ENCODE data around the gene SPNS2. TPM values are rescaled to one million over a fixed set of nuclear protein-coding genes. Genes with fewer than 3 reads are reported as not detected.

SPNS2 gene
- total RNA-seq, 3 donors from 2014 or later = 0.33 to 0.47 (median 0.46) TPM

DNA sequence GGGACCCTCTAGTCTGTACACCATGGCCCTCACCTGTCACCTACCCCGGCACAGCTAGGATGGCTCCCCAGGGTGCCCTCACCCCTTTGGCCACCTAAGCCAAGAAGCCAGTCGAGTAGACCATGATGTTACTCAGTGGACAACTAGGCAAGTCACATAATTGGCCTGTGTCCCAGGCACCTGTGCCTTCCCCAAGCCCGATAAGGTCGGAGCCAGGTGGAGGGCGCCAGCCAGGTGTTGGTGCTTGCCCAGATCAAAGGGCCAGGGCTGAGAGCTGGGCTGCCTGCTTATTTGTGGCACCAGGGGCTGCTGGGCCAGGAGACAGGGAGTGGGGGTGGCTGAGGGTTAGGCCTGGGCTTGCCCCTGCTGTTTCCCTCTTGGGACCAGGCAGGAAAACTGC lies 16.8 kb downstream of the SPNS2 start:
- H3K36me3 Mint-ChIP-seq (ENCODE audit: insufficient read depth) = no peaks in the 10 kb centered on the region
- H3K27me3 Mint-ChIP-seq (ENCODE audit: low read depth) = no peaks in the 10 kb centered on the region
- no peak for ATAC-seq
- H3K9me3 Mint-ChIP-seq = no peaks in the 10 kb centered on the region
- DNase-seq = no peak
- H3K4me1 Mint-ChIP-seq (ENCODE audit: low read depth) = no peaks in the 10 kb centered on the region
- H3K4me3 Mint-ChIP-seq = no peak overlapping the region

DNA sequence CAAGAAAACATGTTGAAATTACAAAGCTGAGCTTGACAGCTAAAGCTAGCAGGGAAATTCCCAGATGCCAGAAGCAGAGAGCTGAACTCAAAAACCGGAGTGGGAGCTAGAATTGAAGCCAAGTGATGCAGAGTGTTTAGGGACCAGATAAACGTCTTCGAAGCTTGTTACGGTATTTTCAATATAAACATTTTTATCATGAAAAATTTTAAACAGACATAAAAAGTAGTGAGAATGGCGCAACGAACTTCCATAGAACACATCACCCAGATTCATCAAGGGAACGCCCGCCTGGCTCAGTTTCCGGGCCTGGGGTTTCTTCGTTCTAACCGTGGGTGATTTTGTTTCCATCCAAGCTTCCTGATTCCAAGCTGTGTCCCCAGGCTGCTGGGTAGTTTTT lies 18.1 kb downstream of the SPNS2 start:
- H3K4me3 Mint-ChIP-seq = no peak overlapping the region
- DNase-seq (no peak), ATAC-seq (no peak)
- H3K4me1 Mint-ChIP-seq (ENCODE audit: low read depth) = no peaks in the 10 kb centered on the region
- no peaks in the 10 kb centered on the region for H3K9me3 Mint-ChIP-seq
- no peaks in the 10 kb centered on the region for H3K27me3 Mint-ChIP-seq (ENCODE audit: low read depth)
- H3K36me3 Mint-ChIP-seq (ENCODE audit: insufficient read depth) = no peaks in the 10 kb centered on the region

DNA sequence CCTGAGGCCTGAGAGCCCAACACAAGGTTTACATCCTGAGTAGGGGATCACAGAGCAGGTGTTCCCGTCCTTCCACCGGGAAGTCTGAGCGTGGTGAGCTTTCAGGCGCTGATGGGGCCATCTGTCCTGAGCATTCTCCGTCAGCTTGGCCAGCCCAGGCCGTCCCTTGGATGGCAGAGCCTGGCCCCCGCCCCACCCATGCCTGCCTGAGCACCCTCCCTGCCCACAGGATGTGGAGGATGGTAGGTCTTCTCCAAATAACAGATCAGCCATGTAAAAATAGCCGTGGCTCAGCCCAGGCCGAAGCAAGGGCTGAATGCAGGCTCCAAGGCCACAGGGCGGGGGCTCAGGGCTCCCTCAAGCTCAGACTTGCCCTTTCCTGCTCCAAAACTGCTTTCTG lies 20.2 kb downstream of the SPNS2 start:
- no peak for ATAC-seq

DNA sequence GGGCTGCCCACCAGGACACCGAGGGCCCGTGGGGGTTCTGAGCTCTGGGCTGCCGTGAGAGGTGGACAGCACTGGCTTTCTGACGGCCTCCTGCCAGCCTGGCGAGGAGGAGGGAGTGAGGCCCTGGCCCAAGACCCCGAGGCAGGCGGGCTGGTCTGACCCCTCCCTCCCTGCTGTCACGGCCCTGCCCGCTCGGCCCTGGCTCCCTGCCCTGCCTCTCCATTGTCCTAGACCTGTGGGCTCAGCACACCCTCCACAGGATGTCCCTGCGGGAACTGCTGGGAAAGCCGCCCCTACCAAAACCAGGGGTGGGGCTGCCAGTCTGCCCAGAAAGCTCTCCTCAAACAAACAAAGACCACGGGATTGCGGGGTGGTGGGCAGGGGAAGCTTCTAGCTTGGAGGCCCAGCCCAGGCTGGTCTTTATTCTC lies 20.7 kb downstream of the SPNS2 start:
- H3K4me3 Mint-ChIP-seq = no peak overlapping the region
- no peaks in the 10 kb centered on the region for H3K36me3 Mint-ChIP-seq (ENCODE audit: insufficient read depth)
- no peaks in the 10 kb centered on the region for H3K27me3 Mint-ChIP-seq (ENCODE audit: low read depth)
- DNase-seq (no peak), ATAC-seq (no peak)
- H3K4me1 Mint-ChIP-seq (ENCODE audit: low read depth) = no peaks in the 10 kb centered on the region
- H3K9me3 Mint-ChIP-seq = no peaks in the 10 kb centered on the region

More for the DNA sequence above, 20.2 kb downstream of the SPNS2 start:
- Mint-ChIP-seq H3K9me3 (no peaks in the 10 kb centered on the region), H3K4me1 (ENCODE audit: low read depth) (no peaks in the 10 kb centered on the region), H3K36me3 (ENCODE audit: insufficient read depth) (no peaks in the 10 kb centered on the region), H3K4me3 (no peak overlapping the region), H3K27me3 (ENCODE audit: low read depth) (no peaks in the 10 kb centered on the region)
- DNase-seq = no peak

DNA sequence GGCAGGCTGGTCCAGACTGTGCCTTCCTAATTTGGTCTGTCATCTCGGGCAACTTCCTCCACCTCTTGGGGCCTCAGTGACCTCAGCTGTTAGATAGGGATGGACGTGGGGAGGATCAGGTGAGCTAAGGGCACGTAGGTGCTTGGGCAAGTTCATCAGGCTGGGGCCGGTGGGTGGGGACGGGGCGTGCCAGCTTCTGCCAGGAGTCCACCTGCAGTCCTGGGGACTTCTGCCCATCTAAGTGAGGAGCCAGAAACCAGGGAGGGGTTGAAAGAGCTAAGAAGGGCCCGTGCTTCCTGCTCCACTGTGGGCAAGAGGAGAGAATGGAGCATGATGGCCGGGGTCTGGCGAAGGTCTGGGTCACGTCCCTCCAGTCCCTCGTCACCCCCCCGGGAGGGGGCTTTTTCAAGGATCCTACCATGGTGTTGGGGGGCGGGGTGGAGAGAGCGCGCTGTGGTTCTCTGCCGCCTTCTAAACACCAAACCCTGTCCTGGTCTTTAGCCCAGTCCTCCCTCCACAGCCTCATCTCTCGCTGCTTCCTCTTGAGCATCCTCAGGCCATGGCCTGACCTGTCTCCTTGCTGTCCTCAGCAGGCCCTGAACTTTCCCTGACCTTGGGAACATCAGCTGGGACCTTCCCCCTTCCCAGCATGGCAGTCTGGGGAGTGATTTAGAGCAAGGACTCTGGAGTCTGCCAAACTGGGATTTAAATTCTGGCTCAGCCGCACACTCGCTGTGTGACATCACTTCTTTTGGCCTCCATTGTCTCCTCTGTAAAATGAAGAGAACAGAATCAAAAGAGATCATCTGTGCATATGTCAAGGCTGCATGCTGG lies 21.6 kb downstream of the SPNS2 start:
- H3K4me1 Mint-ChIP-seq (ENCODE audit: low read depth) = no peaks in the 10 kb centered on the region
- DNase-seq = no peak
- H3K36me3 Mint-ChIP-seq (ENCODE audit: insufficient read depth) = no peaks in the 10 kb centered on the region
- no peaks in the 10 kb centered on the region for H3K27me3 Mint-ChIP-seq (ENCODE audit: low read depth)
- H3K9me3 Mint-ChIP-seq = no peaks in the 10 kb centered on the region
- ATAC-seq = no peak
- H3K4me3 Mint-ChIP-seq = no peak overlapping the region

DNA sequence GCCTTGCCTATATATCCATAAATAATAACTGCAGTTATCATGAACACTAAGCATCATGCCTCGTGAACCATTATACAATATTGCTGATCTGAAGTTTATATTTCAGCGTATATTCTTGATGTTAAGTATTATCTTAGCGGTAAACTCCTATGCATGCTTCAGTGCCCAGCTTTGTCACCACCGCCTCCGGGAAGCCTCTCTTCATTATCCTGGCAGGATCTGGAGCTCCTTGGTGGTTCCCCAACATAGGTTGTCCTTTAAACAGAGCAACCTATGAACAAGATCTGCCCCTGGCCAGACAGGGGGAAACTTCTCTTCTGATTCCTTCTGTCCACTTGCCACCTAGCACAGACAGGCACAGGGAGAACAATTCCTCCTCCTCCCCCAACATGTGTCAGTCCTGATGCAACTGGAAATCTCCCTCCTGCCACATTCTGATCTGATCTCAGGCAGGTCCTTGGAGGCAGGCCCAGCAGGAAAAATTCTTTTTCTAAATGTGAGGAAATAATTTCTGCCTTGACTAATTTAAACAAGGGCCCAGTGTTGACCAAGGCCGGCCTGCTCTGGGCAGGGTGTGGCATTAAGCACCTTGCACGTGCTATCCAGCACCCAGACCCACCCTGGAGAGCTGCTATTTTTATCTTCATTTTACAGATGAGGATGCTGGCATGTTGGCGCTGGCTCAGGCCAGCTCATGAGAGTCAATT lies 22.4 kb downstream of the SPNS2 start:
- ATAC-seq = no peak
- Mint-ChIP-seq H3K4me1 (ENCODE audit: low read depth) (no peaks in the 10 kb centered on the region), H3K27me3 (ENCODE audit: low read depth) (no peaks in the 10 kb centered on the region), H3K9me3 (no peaks in the 10 kb centered on the region), H3K4me3 (no peak overlapping the region), H3K36me3 (ENCODE audit: insufficient read depth) (no peaks in the 10 kb centered on the region)
- DNase-seq = no peak

DNA sequence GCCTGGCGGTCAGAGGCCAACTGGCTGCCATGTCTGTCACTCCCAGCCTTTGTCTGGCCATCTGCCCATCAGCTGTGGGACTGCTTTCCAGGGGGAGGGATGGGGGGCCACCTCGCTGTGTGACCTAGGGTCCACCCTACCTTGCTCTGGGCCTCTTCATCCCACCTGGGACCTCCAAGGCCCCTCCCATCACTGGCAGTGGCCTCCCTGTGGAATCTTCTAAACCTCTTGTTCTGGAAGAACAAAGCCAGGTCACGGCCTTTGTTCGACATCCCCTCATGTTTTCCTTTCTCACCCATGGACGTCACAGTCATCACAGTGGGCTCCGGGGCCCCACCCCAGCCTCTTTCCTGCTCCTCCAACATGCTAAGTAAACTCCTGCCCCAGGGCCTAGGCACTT lies 24.0 kb downstream of the SPNS2 start:
- no peaks in the 10 kb centered on the region for H3K27me3 Mint-ChIP-seq (ENCODE audit: low read depth)
- no peak for DNase-seq
- no peaks in the 10 kb centered on the region for H3K9me3 Mint-ChIP-seq

DNA sequence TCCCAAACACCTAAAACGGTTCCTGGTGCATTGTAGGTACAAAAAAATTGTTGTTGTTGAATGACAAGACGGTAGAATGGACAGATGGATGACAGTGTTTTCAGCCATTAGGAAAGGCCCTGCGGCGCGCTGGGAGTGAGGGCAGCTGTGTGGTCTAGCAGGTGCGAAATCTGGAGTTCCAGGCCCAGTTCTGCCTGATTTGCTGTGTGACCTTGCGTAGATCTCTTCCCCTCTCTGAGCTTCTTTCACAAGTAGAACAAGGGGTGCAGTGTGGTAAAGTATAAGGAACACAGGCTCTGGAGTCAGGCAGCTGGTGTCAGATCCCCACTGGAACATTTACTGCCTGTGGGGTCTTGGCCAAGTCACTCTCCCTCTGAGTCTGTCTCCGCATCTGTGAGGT lies 25.3 kb downstream of the SPNS2 start:
- ATAC-seq (no peak), DNase-seq (no peak)
- Mint-ChIP-seq H3K4me3 (no peak overlapping the region), H3K9me3 (no peaks in the 10 kb centered on the region), H3K36me3 (ENCODE audit: insufficient read depth) (no peaks in the 10 kb centered on the region), H3K27me3 (ENCODE audit: low read depth) (no peaks in the 10 kb centered on the region), H3K4me1 (ENCODE audit: low read depth) (no peaks in the 10 kb centered on the region)

More for the DNA sequence above, 24.0 kb downstream of the SPNS2 start:
- Mint-ChIP-seq H3K36me3 (ENCODE audit: insufficient read depth) (no peaks in the 10 kb centered on the region), H3K4me3 (no peak overlapping the region), H3K4me1 (ENCODE audit: low read depth) (no peaks in the 10 kb centered on the region)
- no peak for ATAC-seq

DNA sequence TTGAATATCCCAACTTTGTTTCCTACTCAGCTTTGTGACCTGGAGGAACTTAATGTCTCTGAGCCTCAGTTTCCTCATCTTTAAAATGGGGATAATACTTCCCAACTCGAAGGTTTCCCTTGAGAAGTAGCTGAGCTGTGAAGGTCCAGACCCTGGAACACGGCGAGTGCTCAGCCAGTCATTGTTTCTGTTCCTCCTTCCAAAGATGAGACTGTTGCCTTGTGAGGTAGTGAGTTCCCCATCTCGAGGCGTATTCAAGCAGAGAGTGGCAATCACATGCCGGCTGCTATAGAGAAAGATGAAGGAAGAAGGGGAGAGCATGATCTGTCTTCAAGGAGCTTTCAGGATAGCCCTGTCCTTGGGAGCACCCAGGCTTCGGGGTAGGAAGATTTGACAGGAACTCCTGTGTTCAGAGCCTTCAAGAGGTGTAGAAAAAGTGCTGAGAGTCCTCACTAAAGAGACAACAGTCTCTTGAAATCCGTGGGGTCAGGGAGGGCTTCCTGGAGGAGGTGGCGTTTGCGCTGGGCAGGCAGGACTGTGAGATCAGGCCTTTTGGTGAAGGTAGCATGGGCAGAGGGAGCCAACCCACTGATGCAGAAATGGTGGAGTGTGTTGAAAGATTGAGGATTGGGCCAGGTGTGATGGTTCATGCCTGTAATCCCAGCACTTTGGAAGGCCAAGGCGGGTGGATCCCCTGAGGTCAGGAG lies 27.2 kb downstream of the SPNS2 start:
- H3K27me3 Mint-ChIP-seq (ENCODE audit: low read depth) = peaks cover 2% of the 10 kb centered on the region
- ATAC-seq = no peak
- H3K36me3 Mint-ChIP-seq (ENCODE audit: insufficient read depth) = no peaks in the 10 kb centered on the region
- DNase-seq = no peak
- H3K4me1 Mint-ChIP-seq (ENCODE audit: low read depth) = no peaks in the 10 kb centered on the region
- H3K4me3 Mint-ChIP-seq = no peak overlapping the region
- no peaks in the 10 kb centered on the region for H3K9me3 Mint-ChIP-seq

DNA sequence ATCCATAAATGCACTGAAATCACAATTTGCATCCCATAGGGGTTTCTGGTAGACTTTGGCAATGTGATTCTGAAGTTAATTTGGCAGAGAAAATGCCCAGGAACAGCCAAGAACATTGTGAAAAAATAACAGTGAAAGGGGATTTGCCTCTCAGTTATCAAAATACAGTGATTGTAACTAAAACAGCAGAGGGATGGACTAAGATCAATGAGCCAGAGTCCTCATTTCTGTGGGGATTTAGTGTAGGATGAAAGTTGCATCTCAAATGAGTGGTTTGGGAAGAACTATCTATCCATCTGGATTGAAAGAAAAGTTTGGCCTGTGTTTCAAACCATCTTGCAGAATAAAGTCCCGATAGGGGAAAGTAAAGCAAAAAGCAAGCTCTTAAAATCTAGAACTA lies 28.5 kb downstream of the SPNS2 start:
- Mint-ChIP-seq H3K9me3 (no peaks in the 10 kb centered on the region), H3K36me3 (ENCODE audit: insufficient read depth) (no peaks in the 10 kb centered on the region), H3K4me1 (ENCODE audit: low read depth) (no peaks in the 10 kb centered on the region), H3K27me3 (ENCODE audit: low read depth) (peaks cover 6% of the 10 kb centered on the region), H3K4me3 (no peak overlapping the region)
- no peak for ATAC-seq
- no peak for DNase-seq

DNA sequence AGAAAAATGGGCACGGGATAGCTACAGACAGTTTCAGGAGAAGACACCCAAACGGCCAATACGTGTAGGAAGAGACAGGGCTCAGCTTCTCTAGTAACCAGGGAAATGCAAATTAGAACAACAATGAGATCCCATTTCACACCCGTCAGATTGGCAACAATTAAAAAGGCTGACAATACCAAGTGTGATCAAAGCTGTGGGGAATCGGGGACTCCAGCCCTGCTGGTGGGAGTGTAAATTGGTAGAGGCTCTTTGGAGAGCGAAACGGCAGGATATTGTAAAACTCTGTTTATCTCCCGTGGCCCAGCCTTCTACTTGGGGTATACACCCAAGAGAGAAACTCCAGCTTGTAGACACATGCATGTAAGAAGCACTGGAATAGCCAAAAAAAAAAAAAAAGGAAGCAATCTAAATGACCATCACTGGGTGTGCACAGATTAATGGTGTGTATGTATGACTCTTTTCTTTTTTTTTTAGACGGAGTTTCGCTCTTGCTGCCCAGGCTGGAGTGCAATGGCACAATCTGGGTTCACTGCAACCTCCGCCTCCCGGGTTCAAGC lies 29.0 kb downstream of the SPNS2 start:
- H3K9me3 Mint-ChIP-seq = no peaks in the 10 kb centered on the region
- no peak for DNase-seq
- H3K4me1 Mint-ChIP-seq (ENCODE audit: low read depth) = no peaks in the 10 kb centered on the region
- H3K4me3 Mint-ChIP-seq = no peak overlapping the region
- no peak for ATAC-seq
- H3K36me3 Mint-ChIP-seq (ENCODE audit: insufficient read depth) = no peaks in the 10 kb centered on the region
- H3K27me3 Mint-ChIP-seq (ENCODE audit: low read depth) = peaks cover 7% of the 10 kb centered on the region

DNA sequence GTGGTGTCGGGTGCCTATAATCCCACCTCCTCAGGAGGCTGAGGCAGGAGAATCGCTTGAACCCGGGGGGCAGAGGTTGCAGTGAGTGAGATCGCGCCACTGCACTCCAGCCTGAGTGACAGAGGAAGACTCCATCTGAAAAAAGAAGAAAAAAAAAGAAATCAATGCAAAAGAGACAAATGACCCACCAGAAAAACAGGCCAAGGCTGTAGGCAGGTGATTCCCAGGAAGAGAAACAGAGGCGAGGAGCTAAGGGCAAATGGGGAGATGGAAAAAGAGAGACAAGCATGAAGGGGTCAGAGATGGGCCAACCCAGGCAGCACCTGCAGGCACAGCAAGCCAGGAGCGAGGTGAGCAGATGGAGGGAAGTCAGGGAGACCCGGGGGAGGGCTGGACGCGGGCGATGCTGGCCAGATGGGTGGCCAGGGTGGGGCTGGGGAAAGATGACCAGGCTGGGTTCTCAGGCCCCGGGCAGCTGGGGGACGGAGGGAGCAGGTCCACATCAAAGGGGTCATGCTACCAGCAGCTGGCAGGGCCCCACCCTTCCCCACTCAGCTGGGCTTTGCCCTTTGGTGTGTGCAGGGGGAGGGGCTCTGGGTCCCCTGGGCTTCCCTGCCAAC lies 31.0 kb downstream of the SPNS2 start:
- no peak for ATAC-seq
- Mint-ChIP-seq H3K27me3 (ENCODE audit: low read depth) (peaks cover 9% of the 10 kb centered on the region), H3K4me1 (ENCODE audit: low read depth) (no peaks in the 10 kb centered on the region), H3K9me3 (no peaks in the 10 kb centered on the region), H3K36me3 (ENCODE audit: insufficient read depth) (no peaks in the 10 kb centered on the region), H3K4me3 (no peak overlapping the region)
- no peak for DNase-seq

DNA sequence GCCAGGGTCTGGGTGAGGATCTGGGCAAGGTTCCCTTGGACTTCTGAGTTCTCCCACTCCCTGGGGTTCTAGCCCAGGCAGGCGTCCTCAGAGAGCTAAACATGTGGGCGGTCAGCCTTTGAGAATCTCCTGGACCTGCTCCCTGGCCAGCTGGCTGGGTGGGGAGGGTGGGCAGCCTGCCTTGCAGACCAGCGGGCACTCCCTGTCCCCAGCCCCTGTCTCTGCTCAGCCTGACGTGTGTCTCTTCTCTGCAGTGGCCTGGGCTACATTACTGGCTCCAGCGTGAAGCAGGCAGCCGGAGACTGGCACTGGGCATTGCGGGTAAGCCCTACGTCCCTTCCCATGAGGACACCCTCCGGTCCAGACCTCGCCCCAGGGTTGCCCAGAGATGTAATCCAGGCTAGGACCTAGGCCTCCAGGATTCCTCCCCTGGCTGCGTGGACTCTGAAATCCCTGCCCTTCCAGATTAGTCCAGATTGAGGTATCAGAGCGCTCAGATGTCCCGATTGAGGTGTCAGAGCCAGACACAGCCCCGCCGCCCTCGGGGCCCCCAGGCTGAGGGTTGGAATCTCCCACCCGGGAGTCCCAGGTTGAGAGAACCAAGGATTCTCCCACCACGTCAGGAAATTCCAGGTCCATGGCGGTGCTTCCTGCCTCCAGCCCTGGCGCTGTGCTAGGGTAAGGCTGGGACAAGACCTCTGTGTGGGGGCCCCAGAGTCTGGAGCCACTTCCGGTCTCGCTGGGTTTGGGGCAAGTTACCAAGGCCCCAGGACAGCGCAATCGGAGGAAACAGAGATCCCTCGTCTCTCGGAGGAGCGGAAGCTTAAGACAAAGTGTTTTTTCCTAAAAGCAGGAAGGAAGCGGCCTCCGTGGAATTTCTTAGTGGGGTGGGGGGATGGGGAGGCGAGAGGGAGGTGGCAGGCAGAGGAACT lies 32.4 kb downstream of the SPNS2 start:
- Mint-ChIP-seq H3K36me3 (ENCODE audit: insufficient read depth) (no peaks in the 10 kb centered on the region), H3K27me3 (ENCODE audit: low read depth) (peaks cover 9% of the 10 kb centered on the region), H3K4me1 (ENCODE audit: low read depth) (no peaks in the 10 kb centered on the region), H3K9me3 (no peaks in the 10 kb centered on the region), H3K4me3 (no peak overlapping the region)
- no peak for ATAC-seq
- no peak for DNase-seq
